Common myeloid progenitor, CD34-positive (primary cell): ENCODE results near the gene LSAMP.

Source experiments
- CTCF ChIA-PET: fragments of 350-600 bp; sonication (Branson Sonifier 250); formaldehyde crosslinking; loops from one replicate; lab custom pipeline; 2021; ENCODE audit warnings: antibody characterized with exemption; lab: Charles Lee
- POLR2A ChIA-PET: fragments of 350-600 bp; sonication (Branson Sonifier 250); formaldehyde crosslinking; loops from one replicate; lab custom pipeline; 2021; ENCODE audit warnings: antibody characterized with exemption; lab: Charles Lee
- DNase-seq, 3 donors: peaks; one replicate each; pipeline versions ENCODE4 v3.0.0 to v3.0.0-alpha.2; 2013
- H3K27ac ChIP-seq, 2 experiments: 1 replicate in 1 of 2; 2 replicates in 1 of 2; pipeline ENCODE4 v1.7.0; 2013; ENCODE audit warnings: inconsistent platforms in 2 of 2, low read length in 2 of 2, mild to moderate bottlenecking in 2 of 2, low read depth in 1 of 2, moderate library complexity in 1 of 2; ENCODE audit not compliant: severe bottlenecking in 2 of 2, insufficient read depth in 1 of 2, poor library complexity in 1 of 2
- H3K27me3 ChIP-seq, 5 experiments: replicated peaks in 2 of 5; 1 replicate in 3 of 5; 2 replicates in 2 of 5; pipeline versions ENCODE4 v1.6.1 to v1.7.0; 2013; ENCODE audit warnings: low read length in 4 of 5, mild to moderate bottlenecking in 2 of 5, moderate library complexity in 2 of 5, inconsistent platforms in 1 of 5; ENCODE audit not compliant: insufficient read depth in 5 of 5, control insufficient read depth in 4 of 5
- H3K36me3 ChIP-seq, 4 experiments: 1 replicate in 2 of 4; 2 replicates in 2 of 4; pipeline versions ENCODE4 v1.6.1 to v1.7.0; 2013; ENCODE audit warnings: low read length in 3 of 4, control low read depth in 1 of 4, mild to moderate bottlenecking in 1 of 4; ENCODE audit not compliant: control insufficient read depth in 4 of 4, insufficient read depth in 4 of 4
- H3K4me1 ChIP-seq, 4 experiments: 1 replicate in 3 of 4; 2 replicates in 1 of 4; pipeline versions ENCODE4 v1.6.1 to v1.7.1; 2013; ENCODE audit warnings: low read length in 3 of 4, mild to moderate bottlenecking in 3 of 4, control low read depth in 1 of 4, inconsistent platforms in 1 of 4, moderate library complexity in 1 of 4; ENCODE audit not compliant: control insufficient read depth in 4 of 4, insufficient read depth in 4 of 4; ENCODE audit errors: control extremely low read depth in 1 of 4
- H3K4me3 ChIP-seq, 7 experiments: 1 replicate in 4 of 7; 2 replicates in 3 of 7; pipeline versions ENCODE4 v1.5.1 to v1.7.0; 2013; ENCODE audit warnings: mild to moderate bottlenecking in 7 of 7, low read length in 6 of 7, moderate library complexity in 6 of 7, inconsistent platforms in 2 of 7, low read depth in 2 of 7, control low read depth in 1 of 7; ENCODE audit not compliant: insufficient read depth in 4 of 7, control insufficient read depth in 1 of 7; ENCODE audit errors: extremely low read depth in 1 of 7
- H3K9me3 ChIP-seq, 5 experiments: 1 replicate in 4 of 5; 2 replicates in 1 of 5; pipeline versions ENCODE4 v1.6.1 to v1.7.1; 2013; ENCODE audit warnings: low read length in 4 of 5, mild to moderate bottlenecking in 2 of 5, inconsistent platforms in 1 of 5, low read depth in 1 of 5, moderate library complexity in 1 of 5; ENCODE audit not compliant: control insufficient read depth in 4 of 5, insufficient read depth in 2 of 5; ENCODE audit errors: control extremely low read depth in 1 of 5
- WGBS: methylation state at CpG from one replicate; pipeline ENCODE4 v1.1.5; 2013; ENCODE audit not compliant: insufficient coverage; 5-methylcytosine and 5-hydroxymethylcytosine counted together

Gene LSAMP

GRCh38 chr3:116413319-116413718 is 32.0 kb downstream of the LSAMP start:
- Histone ChIP-seq H3K4me3 (no peak overlapping the region), H3K27me3 (no peaks in the 10 kb centered on the region), H3K27ac (no peak overlapping the region), H3K9me3 (no peaks in the 10 kb centered on the region), H3K4me1 (no peaks in the 10 kb centered on the region), H3K36me3 (no peaks in the 10 kb centered on the region)
- CTCF ChIA-PET, result no interaction called here
- POLR2A ChIA-PET, result no interaction called here
- DNase-seq, result no peak
- WGBS, result no CpG with 5 or more reads among the region's 2 CpGs

- no peaks in the 10 kb centered on the region for H3K4me1 ChIP-seq
- CTCF ChIA-PET, result no interaction called here
Observed at GRCh38 chr3:116408473-116408872, 36.8 kb downstream of the LSAMP start.

GRCh38 chr3:116405231-116405630 is 40.1 kb downstream of the LSAMP start:
- POLR2A ChIA-PET, result no interaction called here
- H3K36me3 ChIP-seq, result no peaks in the 10 kb centered on the region
- WGBS, result 100% methylated on average over 1 of the region's 2 CpGs
- CTCF ChIA-PET, result interaction anchor here (1.6 kb wide), 1 partner anchor 8 kb away, joined by 3 read pairs; no protein-coding TSS in a partner anchor
- no peak overlapping the region for H3K27ac ChIP-seq
- no peaks in the 10 kb centered on the region for H3K4me1 ChIP-seq
- no peak overlapping the region for H3K4me3 ChIP-seq
- no peaks in the 10 kb centered on the region for H3K27me3 ChIP-seq
- no peaks in the 10 kb centered on the region for H3K9me3 ChIP-seq
- DNase-seq, result no peak

More at GRCh38 chr3:116408473-116408872, 36.8 kb downstream of the LSAMP start:
- Histone ChIP-seq H3K27ac (no peak overlapping the region), H3K9me3 (no peaks in the 10 kb centered on the region), H3K27me3 (no peaks in the 10 kb centered on the region), H3K4me3 (no peak overlapping the region), H3K36me3 (no peaks in the 10 kb centered on the region)
- WGBS, result no CpG with 5 or more reads among the region's 2 CpGs
- no peak for DNase-seq
- POLR2A ChIA-PET, result no interaction called here

- no peak overlapping the region for H3K4me3 ChIP-seq
- ChIA-PET POLR2A (no interaction called here), CTCF (no interaction called here)
- DNase-seq, result no peak
- H3K9me3 ChIP-seq, result no peaks in the 10 kb centered on the region
- H3K4me1 ChIP-seq, result no peaks in the 10 kb centered on the region
- no peak overlapping the region for H3K27ac ChIP-seq
- no peaks in the 10 kb centered on the region for H3K27me3 ChIP-seq
- no peaks in the 10 kb centered on the region for H3K36me3 ChIP-seq
- no CpG with 5 or more reads among the region's 2 CpGs for WGBS
Observed at GRCh38 chr3:116399701-116400226, 45.5 kb downstream of the LSAMP start.

- no peak overlapping the region for H3K4me3 ChIP-seq
- H3K9me3 ChIP-seq, result peaks cover 0 to 10% (median 0%) of the 10 kb centered on the region in 5 experiments
- ChIA-PET POLR2A (no interaction called here), CTCF (no interaction called here)
- H3K27me3 ChIP-seq, result no peaks in the 10 kb centered on the region
- WGBS, result 89% methylated on average over 3 of the region's 4 CpGs
- no peaks in the 10 kb centered on the region for H3K4me1 ChIP-seq
- no peak for DNase-seq
- no peak overlapping the region for H3K27ac ChIP-seq
- no peaks in the 10 kb centered on the region for H3K36me3 ChIP-seq
Observed at GRCh38 chr3:116394365-116394764, 50.9 kb downstream of the LSAMP start.

- no peak overlapping the region for H3K27ac ChIP-seq
- H3K27me3 ChIP-seq, result no peaks in the 10 kb centered on the region
- no peak overlapping the region for H3K4me3 ChIP-seq
- H3K36me3 ChIP-seq, result no peaks in the 10 kb centered on the region
- ChIA-PET CTCF (no interaction called here), POLR2A (no interaction called here)
- no peak for DNase-seq
- peaks cover 0 to 10% (median 0%) of the 10 kb centered on the region in 5 experiments for H3K9me3 ChIP-seq
- 80% methylated on average over 3 of the region's 3 CpGs for WGBS
- no peaks in the 10 kb centered on the region for H3K4me1 ChIP-seq
Observed at GRCh38 chr3:116393199-116393598, 52.1 kb downstream of the LSAMP start.

GRCh38 chr3:116392291-116392690 is 53.0 kb downstream of the LSAMP start:
- peaks cover 0 to 10% (median 0%) of the 10 kb centered on the region in 5 experiments for H3K9me3 ChIP-seq
- ChIA-PET CTCF (no interaction called here), POLR2A (no interaction called here)
- no peak overlapping the region for H3K4me3 ChIP-seq
- H3K27ac ChIP-seq, result no peak overlapping the region
- H3K27me3 ChIP-seq, result no peaks in the 10 kb centered on the region
- H3K4me1 ChIP-seq, result no peaks in the 10 kb centered on the region
- 88% methylated on average over 3 of the region's 3 CpGs for whole genome bisulfite sequencing
- DNase-seq, result no peak
- H3K36me3 ChIP-seq, result no peaks in the 10 kb centered on the region
